HG03064 (cell line): ENCODE results near the gene TGFBR3.

ENCODE experiments used
- ATAC-seq: cut with Tn5 transposase; IDR thresholded peaks from one replicate; pipeline ENCODE4 v1.9.1; 2021; ENCODE audit warnings: low read depth; ENCODE audit not compliant: unreplicated experiment

TGFBR3 gene

GRCh38 chr1:91885716-91886506 is at the start of gene TGFBR3:
TGFBR3 (minus strand) TSS chr1:91886151; CDS start chr1:91861531, 24,620 bp downstream.
- no peak for ATAC-seq

GRCh38 chr1:91929250-91929649 is 43.3 kb upstream of the TGFBR3 start:
- ATAC-seq = no peak

GRCh38 chr1:91928026-91928425 is 42.1 kb upstream of the TGFBR3 start:
- no peak for ATAC-seq

- no peak for ATAC-seq
Measured at GRCh38 chr1:91925644-91926435, 39.9 kb upstream of the TGFBR3 start.

GRCh38 chr1:91924146-91924545 is 38.2 kb upstream of the TGFBR3 start:
- ATAC-seq = no peak

GRCh38 chr1:91919962-91920361 is 34.0 kb upstream of the TGFBR3 start:
- ATAC-seq = no peak

GRCh38 chr1:91916811-91917460 is 31.0 kb upstream of the TGFBR3 start:
- no peak for ATAC-seq

GRCh38 chr1:91916046-91916445 is 30.1 kb upstream of the TGFBR3 start:
- no peak for ATAC-seq

GRCh38 chr1:91913018-91913417 is 27.1 kb upstream of the TGFBR3 start:
- ATAC-seq = no peak

GRCh38 chr1:91912266-91912665 is 26.3 kb upstream of the TGFBR3 start:
- ATAC-seq = no peak

GRCh38 chr1:91901231-91901630 is 15.3 kb upstream of the TGFBR3 start:
- no peak for ATAC-seq

GRCh38 chr1:91900562-91900961 is 14.6 kb upstream of the TGFBR3 start:
- ATAC-seq = no peak

- ATAC-seq = no peak
Measured at GRCh38 chr1:91897016-91897415, 11.1 kb upstream of the TGFBR3 start.

GRCh38 chr1:91895832-91896556 is 10.0 kb upstream of the TGFBR3 start:
- ATAC-seq = no peak

- ATAC-seq = no peak
Measured at GRCh38 chr1:91894036-91894761, 8.2 kb upstream of the TGFBR3 start.

- ATAC-seq = no peak
Measured at GRCh38 chr1:91891969-91892368, 6.0 kb upstream of the TGFBR3 start.

GRCh38 chr1:91891454-91891853 is 5.5 kb upstream of the TGFBR3 start:
- no peak for ATAC-seq

GRCh38 chr1:91889717-91890459 is 3.9 kb upstream of the TGFBR3 start:
- ATAC-seq = no peak

GRCh38 chr1:91885213-91885715 is 687 bp downstream of the TGFBR3 start:
- no peak for ATAC-seq
